IMR-90 (cell line): Measurements from ENCODE around the gene DNAJC7. TPM values are rescaled to one million over a fixed set of nuclear protein-coding genes. Genes with fewer than 3 reads are reported as not detected.
A peak's percentile ranks its signal among the peaks of the same experiment; 100 is the strongest.

ENCODE experiments used
- ATAC-seq: fragments of 200-7000 bp; cut with Tn5 transposase; 2 replicates; pipeline ENCODE4 v1.9.1; 2020; ENCODE audit warnings: low read depth, mild to moderate bottlenecking, moderate library complexity
- BruUV-seq: library from RNA; stranded (reverse); fragments of 400-500 nt; replicated peaks from 2 replicates; lab custom pipeline; 2021; lab: Mats Ljungman, UMichigan
- CTCF ChIA-PET: fragments of 300-600 bp; formaldehyde crosslinking; extraction: SDS; loops from one replicate; lab custom pipeline; 2021; ENCODE audit warnings: antibody characterized with exemption; lab: Yijun Ruan, JAX
- POLR2A ChIA-PET: fragments of 300-600 bp; sonication (Branson Sonifier 250); formaldehyde crosslinking; loops from one replicate; lab custom pipeline; 2022; ENCODE audit warnings: antibody characterized with exemption; ENCODE audit not compliant: unreplicated experiment; lab: Charles Lee
- DNase-seq: peaks from one replicate; pipeline ENCODE4 v3.0.0; 2013
- H2AFZ ChIP-seq: replicated peaks from 2 replicates; pipeline ENCODE3; 2013; ENCODE audit warnings: low read length, mild to moderate bottlenecking; ENCODE audit not compliant: poor library complexity
- H2AK5ac ChIP-seq: 2 replicates; pipeline ENCODE4 v1.6.1; 2013; ENCODE audit warnings: low read depth, low read length, inconsistent platforms
- H2AK9ac ChIP-seq: replicated peaks from 2 replicates; pipeline ENCODE3; 2013; ENCODE audit warnings: mild to moderate bottlenecking, low read depth, low read length, moderate library complexity; ENCODE audit not compliant: poor library complexity
- H2BK120ac ChIP-seq: 2 replicates; pipeline ENCODE4 v1.6.1; 2013; ENCODE audit warnings: low read depth, low read length, inconsistent platforms
- H2BK15ac ChIP-seq: 3 replicates; pipeline ENCODE4 v1.6.1; 2013; ENCODE audit warnings: low read depth, low read length, inconsistent platforms
- H2BK20ac ChIP-seq: 2 replicates; pipeline ENCODE4 v1.6.1; 2013; ENCODE audit warnings: low read depth, mild to moderate bottlenecking, inconsistent platforms, low read length, moderate library complexity
- H2BK5ac ChIP-seq: 2 replicates; pipeline ENCODE4 v1.6.1; 2013; ENCODE audit warnings: mild to moderate bottlenecking, low read depth, low read length, inconsistent platforms; ENCODE audit not compliant: poor library complexity, severe bottlenecking
- H3K14ac ChIP-seq: replicated peaks from 2 replicates; pipeline ENCODE4 v1.6.1; 2013; ENCODE audit warnings: low read depth, low read length, inconsistent platforms
- H3K18ac ChIP-seq: 2 replicates; pipeline ENCODE4 v1.6.1; 2013; ENCODE audit warnings: low read depth, low read length, control low read depth
- H3K23ac ChIP-seq: 2 replicates; pipeline ENCODE4 v1.6.1; 2013; ENCODE audit warnings: low read depth, low read length, inconsistent platforms
- H3K27ac ChIP-seq: 2 replicates; pipeline ENCODE4 v1.5.1; 2013; ENCODE audit warnings: mild to moderate bottlenecking, control low read depth, low read length; ENCODE audit not compliant: insufficient read depth
- H3K27me3 ChIP-seq: 2 replicates; pipeline ENCODE4 v1.6.1; 2013; ENCODE audit warnings: low read length; ENCODE audit not compliant: control insufficient read depth, insufficient read depth
- H3K36me3 ChIP-seq: 2 replicates; pipeline ENCODE4 v1.6.1; 2013; ENCODE audit warnings: low read length, mixed read lengths; ENCODE audit not compliant: control insufficient read depth, insufficient read depth
- H3K4ac ChIP-seq: 2 replicates; pipeline ENCODE4 v1.6.1; 2013; ENCODE audit warnings: low read depth, low read length, inconsistent platforms
- H3K4me1 ChIP-seq: 2 replicates; pipeline ENCODE4 v1.6.1; 2013; ENCODE audit warnings: low read length, mixed read lengths; ENCODE audit not compliant: control insufficient read depth, insufficient read depth
- H3K4me2 ChIP-seq: 2 replicates; pipeline ENCODE4 v1.6.1; 2013; ENCODE audit warnings: low read depth, mild to moderate bottlenecking, control low read depth, low read length, moderate library complexity
- H3K4me3 ChIP-seq: 2 replicates; pipeline ENCODE4 v1.5.1; 2013; ENCODE audit warnings: low read depth, mild to moderate bottlenecking, control low read depth, low read length, moderate library complexity; ENCODE audit not compliant: insufficient read depth
- H3K56ac ChIP-seq: 2 replicates; pipeline ENCODE4 v1.6.1; 2013; ENCODE audit warnings: low read length, inconsistent platforms; ENCODE audit not compliant: insufficient read depth; ENCODE audit errors: extremely low read depth
- H3K79me1 ChIP-seq, 2 experiments: 2 replicates each; pipeline ENCODE4 v1.6.1; 2013; ENCODE audit warnings: low read length in 2 of 2, inconsistent platforms in 1 of 2, low read depth in 1 of 2
- H3K9ac ChIP-seq: 2 replicates; pipeline ENCODE4 v1.6.1; 2013; ENCODE audit warnings: low read depth, low read length, control low read depth
- H3K9me1 ChIP-seq: 2 replicates; pipeline ENCODE4 v1.6.1; 2013; ENCODE audit warnings: low read length, inconsistent platforms; ENCODE audit not compliant: insufficient read depth
- H3K9me3 ChIP-seq: 2 replicates; pipeline ENCODE4 v1.6.1; 2013; ENCODE audit warnings: low read length; ENCODE audit not compliant: control insufficient read depth, insufficient read depth
- H4K20me1 ChIP-seq: 2 replicates; pipeline ENCODE4 v1.6.1; 2013; ENCODE audit warnings: low read length, inconsistent platforms; ENCODE audit not compliant: insufficient read depth
- H4K5ac ChIP-seq: 2 replicates; pipeline ENCODE4 v1.6.1; 2013; ENCODE audit warnings: mild to moderate bottlenecking, low read depth, low read length, control low read depth
- H4K8ac ChIP-seq, 2 experiments: 2 replicates each; pipeline ENCODE4 v1.6.1; 2013; ENCODE audit warnings: low read depth in 2 of 2, low read length in 2 of 2, control low read depth in 1 of 2, inconsistent platforms in 1 of 2
- H4K91ac ChIP-seq: 2 replicates; pipeline ENCODE4 v1.6.1; 2013; ENCODE audit warnings: low read depth, low read length, inconsistent platforms; ENCODE audit not compliant: insufficient read depth
- MAFK ChIP-seq: IDR thresholded peaks from 2 replicates; pipeline ENCODE4 v1.6.1; 2012; ENCODE audit warnings: low read depth, low read length, improper control_type of control experiment
- USF2 ChIP-seq: fragments of 150-350 bp; IDR thresholded peaks from 2 replicates; pipeline ENCODE4 v1.6.1; 2017; ENCODE audit warnings: mild to moderate bottlenecking, antibody characterized with exemption, low read length, low read depth
- WGBS, 2 experiments: methylation state at CpG; one replicate each; pipeline versions ENCODE4 v1.1.5 to v1.1.7; 2013; ENCODE audit warnings: missing lambda C conversion rate in 2 of 2; ENCODE audit not compliant: insufficient read length in 1 of 2; ENCODE audit errors: extremely low coverage in 2 of 2; 5-methylcytosine and 5-hydroxymethylcytosine counted together
- dilution Hi-C: fragments of 300-500 bp; cut with HindIII; formaldehyde crosslinking; loops from one replicate; pipeline ENCODE4 v1.14.3; 2018; ENCODE audit warnings: low sequenced_read_pairs; ENCODE audit not compliant: unreplicated experiment
- in situ Hi-C: fragments of 300-500 bp; cut with MboI; formaldehyde crosslinking; loops from 3 replicates; pipeline ENCODE4 v1.14.3; 2019; ENCODE audit warnings: low sequenced_read_pairs, inconsistent platforms, mixed read lengths
- intact Hi-C: fragments of 100-400 bp; cut with micrococcal nuclease; formaldehyde crosslinking; loops from 2 replicates; pipeline ENCODE4 v1.10.0; 2022
- polyA plus RNA-seq, 3 experiments: library from polyadenylated mRNA; depleted of rRNA; stranded (reverse); fragments of >200 nt; gene quantifications; 2 replicates each; pipeline ENCODE4 v1.2.3, GENCODE V29; 2012; ENCODE audit warnings: low replicate concordance in 1 of 3
- total RNA-seq: library from RNA; depleted of rRNA; stranded (reverse); fragments of >200 nt; gene quantifications from 2 replicates; pipeline ENCODE4 v1.2.3, GENCODE V29; 2012

Gene DNAJC7
- total and polyA plus RNA-seq, 2 of the 4 experiments (the other 2 are of a cell fraction) = 49.3 to 71.7 TPM

- in situ Hi-C loops = no loop called here
- H3K4me3 ChIP-seq = no peak overlapping the region
- H3K4ac ChIP-seq = no peak overlapping the region
- DNase-seq = no peak
- H4K20me1 ChIP-seq = peaks cover 57% of the 10 kb centered on the region
- H3K23ac ChIP-seq = no peak overlapping the region
- no peak overlapping the region for H2BK5ac ChIP-seq
- dilution Hi-C loops = no loop called here
- TF ChIP-seq MAFK (peak; percentile 76), USF2 (no peak)
- H3K27me3 ChIP-seq = no peaks in the 10 kb centered on the region
- no peak overlapping the region for H3K14ac ChIP-seq
- H4K8ac ChIP-seq = no peak overlapping the region
- no peak overlapping the region for H3K18ac ChIP-seq
- ATAC-seq = no peak
- no peak overlapping the region for H2BK20ac ChIP-seq
- H4K5ac ChIP-seq = no peak overlapping the region
- H3K9me1 ChIP-seq = peaks cover 17% of the 10 kb centered on the region
- intact Hi-C loops = loop anchor here (2.0 kb wide), 1 partner anchor 15 kb away; the partner anchor contains the start of gene DNAJC7
- H3K9me3 ChIP-seq = no peaks in the 10 kb centered on the region
- POLR2A ChIA-PET = no interaction called here
- no peak overlapping the region for H3K27ac ChIP-seq
- no peak overlapping the region for H2AK5ac ChIP-seq
- no peak overlapping the region for H2AK9ac ChIP-seq
- H3K79me1 ChIP-seq = peaks cover 45 to 81% of the 10 kb centered on the region in 2 experiments
- no CpG with 5 or more reads among the region's 2 CpGs for WGBS, 2 experiments
- no peak overlapping the region for H4K91ac ChIP-seq
- no peak overlapping the region for H2AFZ ChIP-seq
- CTCF ChIA-PET = no interaction called here
- no peak overlapping the region for H2BK15ac ChIP-seq
- H3K56ac ChIP-seq = no peak overlapping the region
- BruUV-seq = no TSS peak
- no peak overlapping the region for H2BK120ac ChIP-seq
- no peak overlapping the region for H3K9ac ChIP-seq
- peaks cover 29% of the 10 kb centered on the region for H3K36me3 ChIP-seq
- H3K4me1 ChIP-seq = peaks cover 15% of the 10 kb centered on the region
- no peak overlapping the region for H3K4me2 ChIP-seq
These were observed 15.5 kb downstream of the DNAJC7 start for GRCh38 chr17:42001729-42002128.
